Endothelial cell (in vitro differentiated cells): ENCODE results near the gene MARCHF9. TPM values are rescaled to one million over a fixed set of nuclear protein-coding genes. Genes with fewer than 3 reads are reported as not detected.

Source experiments
- DNase-seq: peaks from one replicate; pipeline ENCODE4 v3.0.0; 2021; ENCODE audit warnings: low spot score
- H3K27ac Mint-ChIP-seq: one replicate; pipeline ENCODE4 v1.8.0; 2021; ENCODE audit warnings: mixed read lengths, inconsistent platforms; ENCODE audit not compliant: unreplicated experiment
- H3K27me3 Mint-ChIP-seq: one replicate; pipeline ENCODE4 v1.8.0; 2021; ENCODE audit warnings: mild to moderate bottlenecking, moderate library complexity, mixed read lengths, inconsistent platforms; ENCODE audit not compliant: unreplicated experiment
- H3K36me3 Mint-ChIP-seq: one replicate; pipeline ENCODE4 v1.8.0; 2021; ENCODE audit warnings: mild to moderate bottlenecking, low read depth, mixed read lengths, inconsistent platforms; ENCODE audit not compliant: unreplicated experiment
- H3K4me1 Mint-ChIP-seq: one replicate; pipeline ENCODE4 v1.8.0; 2021; ENCODE audit warnings: mild to moderate bottlenecking, mixed read lengths, inconsistent platforms; ENCODE audit not compliant: unreplicated experiment
- H3K4me3 Mint-ChIP-seq: one replicate; pipeline ENCODE4 v1.8.0; 2021; ENCODE audit warnings: mild to moderate bottlenecking, mixed read lengths, inconsistent platforms; ENCODE audit not compliant: unreplicated experiment
- H3K9me3 Mint-ChIP-seq: one replicate; pipeline ENCODE4 v1.8.0; 2021; ENCODE audit warnings: mixed read lengths, inconsistent platforms; ENCODE audit not compliant: unreplicated experiment
- CTCF ChIP-seq: fragments of 200-600 bp; sonication (generic); IDR thresholded peaks from one replicate; pipeline ENCODE4 v1.5.0; 2021; ENCODE audit warnings: antibody characterized with exemption; ENCODE audit not compliant: unreplicated experiment
- total RNA-seq: library from RNA; stranded (reverse); fragmentation: NEBNext Ultra II Directional; extraction: Animal tissue kit (Norgen Biotek cat#: 25700); gene quantifications from one replicate; pipeline ENCODE4 v1.2.1, GENCODE V29; 2021; ENCODE audit not compliant: unreplicated experiment

The MARCHF9 gene
- total RNA-seq, 1 donor from 2014 or later: 2.3 TPM

GRCh38 chr12:57775563-57776246 lies 20.8 kb downstream of the MARCHF9 start:
- H3K4me1 Mint-ChIP-seq: peaks cover 9% of the 10 kb centered on the region
- no peak overlapping the region for H3K4me3 Mint-ChIP-seq
- no peak for DNase-seq
- TF ChIP-seq CTCF: no peak
- H3K36me3 Mint-ChIP-seq: peaks cover 9% of the 10 kb centered on the region
- H3K27ac Mint-ChIP-seq: no peak overlapping the region
- peaks cover 3% of the 10 kb centered on the region for H3K27me3 Mint-ChIP-seq
- H3K9me3 Mint-ChIP-seq: no peaks in the 10 kb centered on the region

- no peak for TF ChIP-seq CTCF
- Mint-ChIP-seq H3K4me3 (no peak overlapping the region), H3K4me1 (peaks cover 9% of the 10 kb centered on the region), H3K27me3 (peaks cover 3% of the 10 kb centered on the region), H3K9me3 (no peaks in the 10 kb centered on the region), H3K27ac (no peak overlapping the region), H3K36me3 (peaks cover 9% of the 10 kb centered on the region)
- no peak for DNase-seq
Measured at GRCh38 chr12:57776247-57776587, 21.3 kb downstream of the MARCHF9 start.

- TF ChIP-seq CTCF: no peak
- H3K27ac Mint-ChIP-seq: no peak overlapping the region
- no peak for DNase-seq
- no peaks in the 10 kb centered on the region for H3K9me3 Mint-ChIP-seq
- peaks cover 1% of the 10 kb centered on the region for H3K27me3 Mint-ChIP-seq
- H3K36me3 Mint-ChIP-seq: peaks cover 12% of the 10 kb centered on the region
- peaks cover 9% of the 10 kb centered on the region for H3K4me1 Mint-ChIP-seq
- H3K4me3 Mint-ChIP-seq: no peak overlapping the region
Measured at GRCh38 chr12:57777367-57777766, 22.5 kb downstream of the MARCHF9 start.

GRCh38 chr12:57777911-57778310 lies 23.0 kb downstream of the MARCHF9 start:
- Mint-ChIP-seq H3K9me3 (no peaks in the 10 kb centered on the region), H3K4me3 (no peak overlapping the region), H3K27ac (no peak overlapping the region), H3K4me1 (peaks cover 11% of the 10 kb centered on the region), H3K36me3 (peaks cover 15% of the 10 kb centered on the region), H3K27me3 (peaks cover 1% of the 10 kb centered on the region)
- no peak for DNase-seq
- no peak for TF ChIP-seq CTCF

- peaks cover 22% of the 10 kb centered on the region for H3K36me3 Mint-ChIP-seq
- DNase-seq: no peak
- no peak overlapping the region for H3K4me3 Mint-ChIP-seq
- H3K27me3 Mint-ChIP-seq: peaks cover 2% of the 10 kb centered on the region
- no peak for TF ChIP-seq CTCF
- H3K27ac Mint-ChIP-seq: no peak overlapping the region
- H3K4me1 Mint-ChIP-seq: peaks cover 15% of the 10 kb centered on the region
- H3K9me3 Mint-ChIP-seq: no peaks in the 10 kb centered on the region
Measured at GRCh38 chr12:57779736-57780135, 24.8 kb downstream of the MARCHF9 start.
